Ammon's horn (tissue), 1 donor: ENCODE results near the gene BCORL1.

ENCODE experiments used
- DNase-seq: peaks from one replicate; pipeline ENCODE4 v3.0.0-alpha.2; 2016; ENCODE audit warnings: low spot score

Gene BCORL1

DNA sequence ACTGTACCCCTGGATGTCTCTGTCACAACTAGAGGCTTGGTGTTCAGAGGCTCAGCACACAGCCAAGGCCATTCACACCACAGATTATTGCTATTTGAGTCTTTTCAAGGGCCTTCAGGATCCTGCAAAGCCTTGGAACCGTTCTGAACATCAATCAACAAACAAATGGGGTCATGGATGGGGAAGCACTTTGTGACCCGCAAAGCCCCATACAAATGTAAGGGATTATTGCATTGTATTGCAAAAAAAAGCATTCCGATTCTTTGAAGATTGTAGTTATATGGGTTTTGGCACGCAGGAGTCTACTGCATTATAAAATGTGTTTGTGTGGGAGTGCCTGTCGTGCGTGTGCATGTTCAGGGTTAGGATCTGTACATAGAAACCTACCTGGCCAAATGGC, 17.3 kb upstream of the BCORL1 start:
- no peak for DNase-seq

DNA sequence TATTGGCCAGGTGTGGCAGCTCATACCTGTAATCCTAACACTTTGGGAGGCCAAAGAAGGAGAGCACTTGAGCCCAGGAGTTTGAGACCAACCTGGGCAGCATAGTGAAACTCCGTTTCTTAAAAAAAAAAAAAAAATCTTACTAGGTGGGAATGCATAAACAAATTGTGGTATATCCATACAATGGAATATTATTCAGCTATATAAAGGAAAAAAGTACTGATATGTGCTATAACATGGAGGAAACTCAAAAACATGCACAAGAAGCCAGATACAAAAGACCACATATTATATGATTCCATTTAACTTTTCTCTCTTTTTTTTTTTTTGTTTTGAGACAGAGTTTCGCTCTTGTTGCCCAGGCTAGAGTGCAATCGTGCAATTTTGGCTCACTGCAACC, 13.5 kb upstream of the BCORL1 start:
- DNase-seq: no peak

- no peak for DNase-seq
These were observed 6.0 kb upstream of the BCORL1 start for GRCh38 chrX:129976441-129976840.

DNA sequence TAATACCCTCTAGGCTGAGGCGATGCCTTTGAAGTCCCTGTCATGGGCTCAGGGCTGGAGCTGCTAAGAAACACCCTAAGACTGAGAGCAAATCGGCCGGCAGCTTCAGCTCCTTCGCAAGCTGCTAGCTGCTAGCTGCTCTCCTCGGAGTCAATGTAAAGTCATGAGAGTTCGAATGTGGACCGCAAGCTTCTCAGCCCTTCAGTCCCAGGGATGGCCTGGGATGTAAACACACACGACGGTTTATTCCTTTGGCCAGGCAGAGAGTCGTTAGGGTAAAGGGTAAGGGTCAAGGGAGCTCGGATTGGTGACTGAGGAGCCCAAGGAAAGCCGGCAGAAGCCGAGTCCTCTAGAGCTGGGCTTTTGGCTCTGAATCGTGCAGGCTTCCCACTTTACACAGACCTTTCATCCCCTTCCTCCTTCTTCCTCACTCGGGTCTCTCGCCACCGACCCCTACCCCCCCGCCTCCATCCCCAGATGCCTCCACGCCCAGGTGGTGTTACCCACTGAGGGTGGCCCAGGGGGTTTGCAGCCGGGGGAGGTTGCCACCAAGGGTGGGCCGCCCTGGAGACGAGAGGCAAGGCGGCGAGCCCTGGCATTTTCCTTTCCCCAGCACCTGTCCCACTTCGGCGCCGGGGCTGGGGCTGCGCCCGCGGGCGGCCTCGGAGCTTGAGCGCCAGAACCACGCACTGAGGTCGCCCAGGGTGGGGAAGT, 3.1 kb upstream of the BCORL1 start:
- DNase-seq: peak; percentile 3

DNA sequence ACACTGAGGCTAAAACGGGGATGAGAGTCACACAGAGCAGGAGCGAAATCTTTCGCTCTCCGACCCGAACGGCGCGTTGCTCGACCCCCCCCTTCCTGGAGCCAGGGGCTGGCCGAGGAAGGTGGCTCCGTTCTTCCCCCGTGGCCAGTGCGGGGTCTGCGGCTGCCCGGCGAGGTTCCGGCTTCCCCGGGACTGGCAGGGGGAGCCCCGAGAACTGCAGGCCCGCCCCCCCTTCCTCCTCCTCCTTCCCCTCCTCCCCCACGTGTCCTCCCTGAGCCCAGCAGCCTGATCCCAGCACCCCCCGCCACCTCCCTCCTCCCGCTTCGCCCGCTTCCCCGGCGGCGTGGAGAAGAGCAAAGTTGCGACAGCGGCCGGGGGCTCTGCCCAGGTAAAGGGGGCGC, 2.4 kb upstream of the BCORL1 start:
- peak; percentile 35 for DNase-seq

- peak; percentile 17 for DNase-seq
These were observed 1.8 kb upstream of the BCORL1 start for GRCh38 chrX:129980540-129981199.

- no peak for DNase-seq
These were observed 1.3 kb upstream of the BCORL1 start for GRCh38 chrX:129981200-129981553.

- DNase-seq: no peak
These were observed 609 bp upstream of the BCORL1 start for GRCh38 chrX:129981752-129982299.

GRCh38 chrX:129983575-129984110, 1.2 kb downstream of the BCORL1 start:
- peak; percentile 1 for DNase-seq

GRCh38 chrX:129984111-129984958, 1.9 kb downstream of the BCORL1 start:
- peak; percentile 2 for DNase-seq

GRCh38 chrX:129987871-129988270, 5.4 kb downstream of the BCORL1 start:
- DNase-seq: no peak

DNA sequence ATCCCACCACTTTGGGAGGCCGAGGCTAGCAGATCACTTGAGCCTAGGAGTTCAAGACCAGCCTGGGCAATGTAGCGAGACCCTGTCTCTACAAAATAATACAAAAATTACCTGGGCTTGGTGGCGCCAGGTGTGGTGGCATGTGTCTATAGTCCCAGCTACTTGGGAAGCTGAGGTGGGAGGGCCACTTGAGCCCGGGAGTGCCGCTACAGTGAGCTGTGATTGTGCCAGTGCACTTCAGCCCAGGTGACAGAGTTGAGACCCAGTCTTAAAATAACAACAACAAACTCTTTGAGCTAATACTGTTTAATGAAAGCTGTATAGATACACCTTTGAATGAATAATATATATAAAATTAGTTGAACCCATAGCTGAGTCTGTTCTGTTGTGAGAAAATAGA, 9.7 kb downstream of the BCORL1 start:
- no peak for DNase-seq

DNA sequence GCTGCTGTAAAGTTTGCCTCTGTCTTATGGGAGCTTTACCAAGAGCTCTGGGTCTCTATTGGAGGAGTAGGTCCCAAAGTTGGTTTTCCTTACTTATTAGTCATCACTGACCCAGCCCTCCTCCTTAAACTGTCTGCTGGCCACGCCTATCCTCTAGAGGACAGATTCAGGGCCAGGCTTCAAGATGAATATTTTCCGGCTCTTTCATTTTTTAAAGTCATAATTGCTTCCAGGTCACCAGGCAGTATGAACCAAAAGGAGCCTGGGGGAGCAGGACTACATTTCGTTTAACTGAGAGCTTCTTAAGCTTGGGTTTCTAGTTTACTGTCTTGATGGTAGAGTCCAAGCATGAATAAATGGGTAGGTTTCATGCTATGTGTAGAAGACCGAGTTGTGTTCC, 13.7 kb downstream of the BCORL1 start:
- no peak for DNase-seq

GRCh38 chrX:129997086-129997485, 14.7 kb downstream of the BCORL1 start:
- DNase-seq: no peak

- DNase-seq: no peak
These were observed 15.6 kb downstream of the BCORL1 start for GRCh38 chrX:129998021-129998420.

DNA sequence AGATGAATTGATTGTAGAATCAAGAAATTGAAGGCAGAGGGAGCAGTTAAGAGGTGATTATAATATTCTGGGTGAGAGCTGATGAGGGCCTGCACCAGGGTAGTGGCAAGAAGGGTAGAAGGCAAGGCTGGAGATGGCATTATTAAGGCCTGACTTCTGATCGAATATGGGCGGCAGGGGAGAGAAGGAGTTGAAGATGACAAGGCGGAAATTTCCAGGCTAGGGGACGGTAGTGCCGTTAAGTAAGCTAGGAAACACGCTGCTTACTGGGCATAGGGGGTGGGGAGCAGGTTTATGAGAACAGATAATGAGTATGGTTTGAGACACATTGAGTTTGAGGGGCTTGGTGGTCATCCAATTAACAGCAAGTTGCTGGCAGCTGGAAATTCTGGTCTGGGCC, 19.5 kb downstream of the BCORL1 start:
- no peak for DNase-seq

DNA sequence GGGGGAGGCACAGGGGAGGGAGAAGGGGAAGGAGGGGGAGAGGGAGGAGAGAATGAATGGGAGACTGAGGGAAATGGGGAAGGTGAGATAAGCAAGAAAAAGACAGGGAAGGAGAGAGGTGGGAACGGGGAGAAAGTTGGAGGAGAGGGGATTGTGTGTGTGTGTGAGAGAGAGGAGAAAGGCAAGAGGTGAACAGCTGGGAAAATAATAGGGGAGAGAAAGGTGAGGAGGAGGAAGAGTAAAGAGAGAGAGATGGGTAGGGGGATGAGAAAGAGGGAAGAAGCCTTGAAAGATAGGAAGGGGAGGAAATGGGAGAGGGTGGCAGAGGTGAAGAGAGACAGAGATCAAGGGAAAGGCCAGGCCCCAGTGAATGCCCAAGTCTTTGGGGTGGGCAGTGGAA, 20.1 kb downstream of the BCORL1 start:
- no peak for DNase-seq

GRCh38 chrX:130005089-130005807, 22.8 kb downstream of the BCORL1 start:
- no peak for DNase-seq

- DNase-seq: no peak
These were observed 27.3 kb downstream of the BCORL1 start for GRCh38 chrX:130009658-130010223.

DNA sequence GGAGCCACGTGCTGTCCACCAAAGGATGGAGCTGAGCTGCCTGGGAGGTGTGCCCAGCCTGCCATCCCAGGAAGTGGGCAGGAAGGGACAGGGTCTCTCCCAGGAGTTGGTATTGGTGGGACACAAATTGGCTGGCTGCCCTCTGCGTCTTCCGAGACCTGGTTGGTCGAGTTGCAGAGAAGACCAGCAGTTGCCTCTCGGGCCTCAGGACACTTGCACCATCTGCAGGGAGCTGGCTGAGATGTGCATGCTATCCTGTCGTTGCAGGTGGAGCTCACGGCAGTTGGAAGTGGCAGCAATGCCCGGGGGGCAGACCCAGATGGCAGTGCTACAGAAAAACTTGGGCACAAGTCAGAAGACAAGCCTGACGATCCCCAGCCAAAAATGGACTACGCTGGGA, 30.2 kb downstream of the BCORL1 start:
- no peak for DNase-seq

DNA sequence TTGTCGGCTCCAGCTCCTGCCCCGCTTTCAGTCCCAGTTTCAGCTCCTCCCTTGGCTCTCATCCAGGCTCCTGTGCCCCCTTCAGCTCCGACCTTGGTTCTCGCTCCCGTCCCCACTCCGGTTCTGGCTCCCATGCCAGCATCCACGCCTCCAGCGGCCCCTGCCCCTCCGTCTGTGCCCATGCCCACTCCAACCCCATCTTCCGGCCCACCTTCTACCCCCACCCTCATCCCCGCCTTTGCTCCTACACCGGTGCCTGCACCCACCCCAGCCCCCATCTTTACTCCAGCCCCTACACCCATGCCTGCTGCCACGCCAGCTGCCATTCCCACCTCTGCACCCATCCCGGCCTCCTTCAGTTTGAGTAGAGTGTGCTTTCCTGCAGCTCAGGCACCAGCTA, 31.2 kb downstream of the BCORL1 start:
- no peak for DNase-seq
